Measurements from ENCODE around the gene SCNM1.

DNA sequence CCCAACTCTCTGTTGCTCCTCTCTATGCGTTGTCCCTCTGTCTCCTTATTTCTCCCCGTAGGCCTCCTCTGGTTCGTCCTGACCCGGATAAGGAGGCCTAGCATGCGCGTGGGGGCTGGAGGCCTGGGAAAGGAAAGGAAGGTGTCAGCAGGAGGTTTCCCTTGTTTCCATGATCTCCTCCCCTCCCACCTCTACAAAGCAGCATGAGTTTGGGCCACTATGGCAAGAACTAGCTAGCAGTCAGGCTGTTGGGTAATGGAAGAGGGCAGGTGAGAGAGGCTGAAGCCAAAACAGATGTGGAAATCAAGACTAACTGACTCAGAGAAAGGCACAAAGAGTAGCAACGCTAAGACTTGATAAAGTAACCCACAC, 18.8 kb upstream of the SCNM1 start:
- no peak for TF ChIP-seq POLR2AphosphoS5 (IDR thresholded peaks at IDR 0.05; ENCODE audit: borderline replicate concordance, low read depth, low read length)
- no peak for TF ChIP-seq EZH2 (IDR thresholded peaks at IDR 0.05)

All from SK-N-MC (cell line).